ENCODE results near the gene DUT.

The DUT gene

GRCh38 chr15:48330105-48330785 lies 984 bp upstream of the DUT start:
- DNase-seq: no peak

DNA sequence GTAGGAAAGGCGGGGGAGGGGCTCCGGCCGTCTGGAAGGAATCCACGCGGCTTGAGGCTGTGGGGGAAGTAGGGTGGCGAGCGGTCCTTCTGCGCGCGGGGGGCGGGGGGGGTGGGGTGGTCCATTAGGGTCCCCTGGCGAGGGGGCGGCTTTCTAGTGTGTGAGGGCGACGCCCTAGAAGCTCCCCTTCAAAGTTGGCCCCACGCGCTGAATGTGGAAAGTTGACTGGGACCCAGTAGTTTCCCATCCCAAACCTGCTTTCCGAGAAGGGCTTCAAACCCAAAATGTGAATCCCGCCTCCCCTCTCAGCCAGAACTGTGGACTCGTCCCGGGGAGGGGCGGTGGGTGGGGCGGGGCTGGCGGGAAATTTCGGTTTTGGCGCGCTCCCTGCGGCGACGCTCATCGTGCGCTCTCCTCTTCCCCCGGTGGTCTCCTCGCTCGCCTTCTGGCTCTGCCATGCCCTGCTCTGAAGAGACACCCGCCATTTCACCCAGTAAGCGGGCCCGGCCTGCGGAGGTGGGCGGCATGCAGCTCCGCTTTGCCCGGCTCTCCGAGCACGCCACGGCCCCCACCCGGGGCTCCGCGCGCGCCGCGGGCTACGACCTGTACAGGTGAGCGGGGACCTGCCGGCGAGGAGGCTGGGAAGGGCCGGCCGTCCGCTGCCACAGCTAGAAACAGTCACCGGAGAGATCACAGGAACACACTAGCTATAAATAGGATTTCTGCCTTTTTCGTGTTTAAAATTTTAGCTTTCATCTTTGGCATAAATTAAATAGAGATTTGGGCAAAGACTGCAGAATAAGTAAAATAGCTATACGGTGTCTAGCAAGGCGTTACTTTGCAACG lies 790 bp downstream of the DUT start:
- peak; percentile 57 for DNase-seq

GRCh38 chr15:48332642-48333034 lies 1.4 kb downstream of the DUT start:
- DNase-seq: no peak

GRCh38 chr15:48333540-48333939 lies 2.3 kb downstream of the DUT start:
- DNase-seq: no peak

DNA sequence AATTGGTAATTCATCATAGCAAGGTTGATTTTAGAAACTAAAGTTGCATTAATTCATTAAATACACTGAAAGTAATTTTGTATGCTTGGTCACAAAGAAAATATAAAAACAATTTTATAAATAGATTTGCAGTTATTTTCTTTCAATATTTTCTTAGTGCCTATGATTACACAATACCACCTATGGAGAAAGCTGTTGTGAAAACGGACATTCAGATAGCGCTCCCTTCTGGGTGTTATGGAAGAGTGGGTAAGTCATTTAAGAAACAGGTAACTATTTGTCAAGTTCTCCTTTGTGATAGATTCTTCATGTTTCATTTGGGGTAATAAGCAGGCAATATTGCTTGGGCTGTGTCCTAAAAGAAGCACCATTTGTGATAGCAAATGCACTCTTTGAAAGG lies 3.0 kb downstream of the DUT start:
- no peak for DNase-seq

GRCh38 chr15:48336940-48337339 lies 5.7 kb downstream of the DUT start:
- DNase-seq: no peak

DNA sequence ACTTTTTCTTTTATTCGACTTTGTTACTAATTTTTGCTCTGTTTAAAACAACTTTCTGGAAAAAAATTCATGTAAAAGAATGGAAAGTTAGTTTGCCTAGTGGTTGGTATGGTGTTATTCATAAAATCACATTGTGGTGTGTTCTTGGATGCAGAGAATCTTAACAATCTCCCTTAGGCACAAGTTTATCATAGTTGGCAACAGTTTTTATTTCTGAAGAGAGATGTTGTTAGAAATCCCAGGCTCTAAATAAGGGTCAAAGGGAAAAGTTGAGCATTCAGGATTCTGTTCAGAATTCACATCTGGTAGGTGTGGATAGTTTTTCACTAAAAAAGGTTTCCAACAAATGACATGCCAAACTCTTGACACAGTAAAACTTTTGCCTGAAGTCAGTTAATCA lies 6.4 kb downstream of the DUT start:
- no peak for DNase-seq

DNA sequence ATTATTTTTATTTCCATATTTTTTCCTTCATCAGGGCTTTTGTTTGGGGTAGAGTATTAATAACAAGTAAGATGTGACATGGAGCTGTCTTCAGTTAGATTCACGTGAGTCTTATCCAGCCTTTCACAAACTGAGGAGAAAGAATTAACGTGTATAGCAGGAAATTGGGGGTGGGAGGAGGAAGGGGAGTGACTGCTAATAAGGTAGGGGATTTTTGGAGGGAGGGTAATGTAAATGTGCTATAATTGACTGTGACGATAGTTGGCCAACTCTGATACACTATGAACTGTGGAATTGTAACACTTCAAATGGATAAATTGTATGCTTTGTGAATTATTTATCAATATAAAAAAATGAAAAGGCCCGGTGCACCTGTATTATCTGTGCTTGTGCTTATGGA lies 8.9 kb downstream of the DUT start:
- no peak for DNase-seq

GRCh38 chr15:48343865-48344264 lies 12.6 kb downstream of the DUT start:
- DNase-seq: no peak

DNA sequence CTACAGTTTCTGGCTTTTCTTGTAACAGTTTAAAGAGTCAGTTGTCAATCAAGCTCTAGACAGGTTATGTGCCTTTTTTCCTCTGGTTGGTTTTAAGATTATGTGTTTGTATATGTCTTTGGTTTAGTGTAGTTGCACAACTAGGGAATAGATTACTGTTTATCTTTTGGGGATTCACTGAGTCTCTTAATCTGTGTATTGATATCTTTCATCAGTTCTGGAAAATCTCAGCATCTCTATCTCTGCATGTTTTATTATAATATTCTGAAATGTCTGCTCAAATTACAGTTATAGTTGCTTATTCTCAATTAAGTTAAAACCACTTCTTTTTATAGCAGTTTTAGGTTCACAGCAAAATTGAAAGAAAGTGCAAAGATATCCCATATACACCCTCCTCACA lies 14.3 kb downstream of the DUT start:
- DNase-seq: no peak

- DNase-seq: peak; percentile 59
These were observed 21.3 kb downstream of the DUT start for GRCh38 chr15:48352474-48353072.

DNA sequence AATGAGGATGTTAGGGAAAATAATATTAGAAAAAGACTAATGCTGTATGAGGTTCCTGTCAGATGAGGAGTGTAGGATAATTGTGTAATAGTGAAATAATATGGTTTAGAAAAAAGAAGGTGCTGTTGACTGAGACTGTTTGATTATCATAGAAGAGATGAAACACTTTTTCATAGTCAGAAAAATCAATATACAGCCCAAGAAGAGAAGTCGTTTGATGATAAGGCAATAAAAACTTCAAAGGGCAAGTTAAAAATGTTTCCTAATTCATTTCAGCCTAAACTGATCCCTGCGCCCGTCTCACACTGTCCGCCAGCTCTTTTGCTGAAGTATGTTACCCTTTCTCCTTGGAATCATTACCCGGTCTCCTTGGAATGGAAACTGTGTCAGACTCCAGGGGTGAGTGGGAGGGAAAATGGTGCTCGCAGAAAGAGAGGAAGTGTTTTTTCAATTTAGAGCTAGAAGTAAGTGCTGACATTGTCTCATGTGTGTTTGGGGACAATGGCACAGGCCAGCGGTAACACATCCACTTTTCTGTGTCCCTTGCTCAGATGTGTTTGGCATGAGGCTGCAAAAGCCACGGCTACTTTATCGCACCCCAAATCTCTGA lies 23.6 kb downstream of the DUT start:
- DNase-seq: no peak

GRCh38 chr15:48355377-48355776 lies 24.1 kb downstream of the DUT start:
- no peak for DNase-seq

GRCh38 chr15:48358229-48359152 lies 27.3 kb downstream of the DUT start:
- DNase-seq: peak; percentile 14

DNA sequence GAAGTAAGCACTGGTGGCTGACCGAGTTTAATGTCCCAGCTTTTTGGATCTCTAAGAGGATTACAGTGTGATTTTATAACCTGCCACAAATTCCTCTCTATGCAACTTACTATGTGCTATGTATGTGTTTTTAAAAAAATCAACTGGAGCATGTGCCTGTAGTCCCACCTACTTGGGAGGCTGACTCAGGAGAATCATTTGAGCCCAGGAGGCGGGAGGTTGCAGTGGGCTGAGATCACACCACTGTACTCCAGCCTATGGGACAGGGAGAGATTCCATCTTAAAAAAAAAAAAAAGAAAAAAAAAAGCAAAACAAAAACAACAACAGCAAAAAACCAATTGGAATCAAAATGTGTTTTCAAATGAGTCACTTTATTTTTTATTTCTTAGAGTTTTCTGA lies 29.6 kb downstream of the DUT start:
- peak; percentile 10 for DNase-seq

DNA sequence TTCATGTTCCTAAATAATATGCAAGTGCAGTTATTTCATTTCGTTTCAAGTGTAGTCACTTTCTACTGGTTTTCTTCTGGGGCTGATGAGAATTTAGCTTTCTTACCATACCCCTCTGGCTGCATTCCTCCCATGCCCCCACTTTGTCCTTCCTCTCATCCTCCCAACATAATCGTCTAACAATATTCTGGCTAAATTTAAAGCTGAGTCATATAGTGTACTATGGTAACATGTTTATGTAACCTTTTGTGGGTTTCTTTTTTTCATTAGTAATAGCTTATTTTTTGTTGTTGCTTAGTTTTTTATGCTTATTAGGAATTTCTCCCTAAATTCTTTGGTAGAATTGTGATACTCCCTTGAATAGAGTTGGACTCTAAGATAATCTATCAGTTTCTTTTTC lies 30.5 kb downstream of the DUT start:
- DNase-seq: peak; percentile 4

DNA sequence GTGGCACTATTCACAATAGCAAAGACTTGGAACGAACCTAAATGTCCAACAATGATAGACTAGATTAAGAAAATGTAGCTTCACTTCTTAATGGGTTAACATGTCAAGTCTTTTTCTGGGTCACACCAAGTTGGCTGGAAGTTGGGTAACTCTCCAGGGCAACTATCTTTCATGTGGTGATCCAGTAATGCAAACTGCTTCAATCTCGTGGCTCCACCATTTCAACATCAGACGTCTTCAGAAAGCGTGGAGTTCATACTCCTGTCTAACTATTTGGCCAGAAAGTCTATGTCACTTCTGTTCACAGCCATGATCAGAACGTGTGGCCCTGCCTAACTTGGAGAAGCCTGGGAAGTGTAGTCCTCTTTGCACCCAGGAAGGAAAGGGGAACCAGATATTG lies 32.2 kb downstream of the DUT start:
- DNase-seq: no peak

- no peak for DNase-seq
These were observed 34.3 kb downstream of the DUT start for GRCh38 chr15:48365575-48365974.

- no peak for DNase-seq
These were observed 35.5 kb downstream of the DUT start for GRCh38 chr15:48366584-48367312.

DNA sequence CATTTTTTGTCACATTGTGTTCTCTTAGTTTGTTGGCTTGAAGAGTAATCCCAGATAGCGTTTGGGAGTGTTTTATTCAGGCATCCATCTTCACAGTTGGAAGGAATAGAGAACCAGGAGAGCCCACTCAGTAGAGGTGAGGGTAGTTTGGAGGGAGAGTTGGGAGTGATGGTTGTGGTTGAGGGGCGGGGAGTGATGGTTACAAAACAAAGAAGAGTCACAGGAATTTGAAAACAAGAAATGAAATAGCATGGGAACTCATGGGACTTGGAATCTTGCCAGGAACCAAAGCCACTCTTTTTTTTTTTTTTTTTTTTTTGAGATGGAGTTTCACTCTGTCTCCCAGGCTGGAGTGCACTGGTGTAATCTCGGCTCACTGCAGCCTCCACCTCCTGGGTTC lies 36.3 kb downstream of the DUT start:
- DNase-seq: no peak

- no peak for DNase-seq
These were observed 39.2 kb downstream of the DUT start for GRCh38 chr15:48370460-48370859.

GRCh38 chr15:48371550-48371949 lies 40.3 kb downstream of the DUT start:
- DNase-seq: no peak

Measured in inflammatory macrophage treated with lipopolysaccharide for 4 hours (primary cell).